Breast epithelium (tissue), 4 donors: Measurements from ENCODE around the gene PSMD5. TPM values are rescaled to one million over a fixed set of nuclear protein-coding genes. Genes with fewer than 3 reads are reported as not detected.

Experiments
- DNase-seq, 2 donors: peaks; one replicate each; pipeline ENCODE4 v3.0.0-alpha.2; 2019; ENCODE audit warnings: low spot score in 2 of 2
- H3K27ac ChIP-seq, 2 donors: fragments of 200-600 bp; sonication (generic) in 1 of 2; one replicate each; pipeline ENCODE4 v1.5.1; 2016 to 2019; ENCODE audit warnings: mild to moderate bottlenecking in 1 of 2
- H3K27me3 ChIP-seq, 2 donors: fragments of 200-600 bp; sonication (generic) in 1 of 2; one replicate each; pipeline versions ENCODE4 v1.5.1 to v1.6.0; 2017 to 2019; ENCODE audit warnings: control low read depth in 1 of 2, mild to moderate bottlenecking in 1 of 2
- H3K36me3 ChIP-seq: fragments of 200-600 bp; one replicate; pipeline ENCODE4 v1.5.1; 2019
- H3K4me1 ChIP-seq, 2 donors: fragments of 200-600 bp; sonication (generic); one replicate each; pipeline ENCODE4 v1.5.1; 2016 to 2019; ENCODE audit warnings: control low read depth in 1 of 2
- H3K4me3 ChIP-seq, 3 donors: fragments of 200-600 bp; sonication (generic); 1 replicate in 2 of 3; 2 replicates in 1 of 3; pipeline ENCODE4 v1.5.1; 2016 to 2019; ENCODE audit warnings: mild to moderate bottlenecking in 3 of 3, moderate library complexity in 2 of 3
- H3K9me3 ChIP-seq, 2 donors: fragments of 200-600 bp; sonication (generic) in 1 of 2; one replicate each; pipeline ENCODE4 v1.5.1; 2016 to 2019; ENCODE audit warnings: control low read depth in 1 of 2
- POLR2A ChIP-seq: fragments of 450-650 bp; IDR thresholded peaks from one replicate; pipeline ENCODE4 v1.6.1; 2016; ENCODE audit warnings: antibody characterized with exemption, mild to moderate bottlenecking, moderate library complexity
- POLR2AphosphoS5 ChIP-seq, 3 donors: sonication (generic); formaldehyde crosslinking; IDR thresholded peaks; one replicate each; pipeline ENCODE4 v1.6.1; 2017; ENCODE audit warnings: antibody characterized with exemption in 3 of 3
- intact Hi-C: fragments of 100-400 bp; cut with DNase I; formaldehyde crosslinking; loops from one replicate; pipeline ENCODE4 v1.15.1; 2023; ENCODE audit warnings: low total_unique reads
- total RNA-seq, 3 donors: library from RNA; depleted of rRNA; stranded (reverse); fragments of >200 nt; gene quantifications; one replicate each; pipeline ENCODE4 v1.1.0, GENCODE V29; 2016
- TF ChIP-seq, protein P1 (sequence below), 3 donors: fragments of 450-650 bp; IDR thresholded peaks; one replicate each; pipeline ENCODE4 v1.5.1; 2016 to 2017; ENCODE audit warnings: antibody characterized with exemption in 3 of 3, mild to moderate bottlenecking in 3 of 3, moderate library complexity in 3 of 3

Gene PSMD5
- total RNA-seq, 3 donors from 2014 or later, result 48.3 to 54.1 (median 50.3) TPM

DNA sequence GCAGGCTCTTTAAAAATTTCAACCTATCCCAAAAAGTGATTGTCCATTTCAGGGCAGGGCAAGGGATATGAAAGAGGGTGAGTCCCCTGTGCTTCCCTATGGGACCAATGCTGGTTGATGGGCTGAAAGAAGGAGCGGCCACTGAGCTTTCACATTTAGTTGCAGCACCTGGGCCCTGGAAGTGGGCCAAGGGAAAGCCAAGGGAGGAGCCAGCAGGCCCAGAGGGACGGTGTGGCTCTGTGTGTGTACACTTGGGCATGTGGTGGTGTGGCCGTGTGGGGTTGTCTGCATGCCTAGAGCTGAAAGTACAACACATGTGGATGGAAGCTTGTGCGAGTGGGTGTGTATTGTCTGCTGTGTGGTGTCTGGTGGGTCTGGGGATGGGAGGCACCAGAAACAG, 14.0 kb upstream of the PSMD5 start:
- DNase-seq, result peak; percentile 55 to 79
- intact Hi-C loops, result no loop called here
- Histone ChIP-seq H3K27me3 (no peaks in the 10 kb centered on the region), H3K4me1 (no peaks in the 10 kb centered on the region), H3K4me3 (no peak overlapping the region), H3K9me3 (no peaks in the 10 kb centered on the region), H3K27ac (no peak overlapping the region), H3K36me3 (no peaks in the 10 kb centered on the region)
- no peak for TF ChIP-seq POLR2AphosphoS5 (IDR thresholded peaks at IDR 0.05)
- no peak for TF ChIP-seq POLR2A
- TF ChIP-seq, protein P1, sequence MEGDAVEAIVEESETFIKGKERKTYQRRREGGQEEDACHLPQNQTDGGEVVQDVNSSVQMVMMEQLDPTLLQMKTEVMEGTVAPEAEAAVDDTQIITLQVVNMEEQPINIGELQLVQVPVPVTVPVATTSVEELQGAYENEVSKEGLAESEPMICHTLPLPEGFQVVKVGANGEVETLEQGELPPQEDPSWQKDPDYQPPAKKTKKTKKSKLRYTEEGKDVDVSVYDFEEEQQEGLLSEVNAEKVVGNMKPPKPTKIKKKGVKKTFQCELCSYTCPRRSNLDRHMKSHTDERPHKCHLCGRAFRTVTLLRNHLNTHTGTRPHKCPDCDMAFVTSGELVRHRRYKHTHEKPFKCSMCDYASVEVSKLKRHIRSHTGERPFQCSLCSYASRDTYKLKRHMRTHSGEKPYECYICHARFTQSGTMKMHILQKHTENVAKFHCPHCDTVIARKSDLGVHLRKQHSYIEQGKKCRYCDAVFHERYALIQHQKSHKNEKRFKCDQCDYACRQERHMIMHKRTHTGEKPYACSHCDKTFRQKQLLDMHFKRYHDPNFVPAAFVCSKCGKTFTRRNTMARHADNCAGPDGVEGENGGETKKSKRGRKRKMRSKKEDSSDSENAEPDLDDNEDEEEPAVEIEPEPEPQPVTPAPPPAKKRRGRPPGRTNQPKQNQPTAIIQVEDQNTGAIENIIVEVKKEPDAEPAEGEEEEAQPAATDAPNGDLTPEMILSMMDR (IDR thresholded peaks at IDR 0.05), result no peak

DNA sequence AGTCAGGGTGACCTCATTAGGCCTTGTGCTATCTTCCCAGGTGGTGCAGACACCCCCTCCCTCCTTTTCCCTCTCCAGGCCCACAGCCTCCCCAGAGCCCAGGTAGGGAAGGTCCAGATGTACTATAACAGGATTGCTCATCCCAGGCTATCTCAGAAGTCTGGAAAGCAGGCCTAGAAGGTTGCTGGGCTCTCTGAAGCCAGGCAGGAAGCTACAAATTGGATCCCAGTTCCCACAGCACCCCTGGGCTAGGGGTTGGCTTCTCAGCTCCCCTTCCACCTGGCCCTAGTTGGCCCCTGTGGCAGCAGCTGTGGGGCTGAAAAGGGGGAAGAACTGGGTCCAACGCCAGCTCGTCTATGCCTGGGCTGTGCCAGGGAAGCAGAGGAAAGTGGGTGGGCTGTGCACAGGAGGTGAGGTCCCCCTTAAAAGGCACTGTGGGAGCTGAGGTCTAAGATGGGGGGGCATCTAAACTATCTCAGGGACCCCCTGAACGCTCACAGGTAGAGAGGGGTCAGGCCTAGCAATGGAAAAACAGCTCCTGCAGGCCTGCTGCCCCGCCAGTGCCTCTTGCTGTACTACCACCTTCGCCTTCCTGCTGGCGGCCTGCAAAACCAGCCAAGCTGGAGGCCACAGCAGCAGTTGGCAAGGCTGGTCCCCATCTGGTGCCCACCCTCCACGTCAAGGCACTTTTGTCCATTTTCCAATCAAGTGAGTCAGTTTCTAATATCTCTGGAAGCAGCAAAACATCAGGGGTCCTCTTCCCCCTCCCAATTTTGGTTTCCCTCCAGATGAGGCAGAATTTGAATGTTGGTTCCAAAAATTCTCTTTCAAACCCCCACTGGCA, 13.3 kb upstream of the PSMD5 start:
- Histone ChIP-seq H3K27me3 (no peaks in the 10 kb centered on the region), H3K4me1 (no peaks in the 10 kb centered on the region), H3K9me3 (no peaks in the 10 kb centered on the region), H3K4me3 (no peak overlapping the region), H3K36me3 (no peaks in the 10 kb centered on the region), H3K27ac (no peak overlapping the region)
- TF ChIP-seq POLR2A (no peak), POLR2AphosphoS5 (IDR thresholded peaks at IDR 0.05) (no peak)
- intact Hi-C loops, result no loop called here
- DNase-seq, result no peak

DNA sequence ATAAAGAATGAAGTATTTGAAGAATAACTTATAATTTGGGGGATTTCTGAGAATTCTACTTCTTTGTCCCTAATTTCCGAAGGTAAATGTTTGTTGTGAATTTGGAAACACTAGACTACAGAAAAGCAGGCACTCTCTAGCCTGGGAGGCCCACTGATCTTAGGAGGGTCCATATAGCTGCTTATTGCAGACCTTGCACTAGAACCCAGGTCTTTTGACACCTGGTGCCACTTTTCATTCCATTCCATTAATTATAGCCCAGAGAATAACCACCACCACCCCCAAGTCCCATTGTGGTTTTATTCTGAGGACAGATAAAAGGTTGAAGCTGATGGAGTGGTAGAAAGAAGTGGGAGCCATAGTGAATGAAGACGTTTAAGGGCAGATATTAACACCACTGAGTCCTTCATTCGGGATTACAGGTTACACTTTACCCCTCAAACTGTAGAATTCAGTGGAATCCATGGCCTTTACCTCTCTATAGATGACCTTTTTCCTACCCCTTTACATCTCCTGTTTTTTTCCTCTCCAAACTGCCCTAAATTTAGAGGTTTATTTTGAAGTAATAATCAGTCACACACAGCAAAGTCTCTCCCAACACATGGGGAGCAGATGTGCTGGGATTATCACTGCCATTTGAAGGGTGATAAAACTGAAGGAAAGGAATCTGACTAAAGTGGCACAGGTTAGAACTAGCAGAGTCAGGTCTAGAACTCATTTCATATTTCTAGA, 12.0 kb upstream of the PSMD5 start:
- no peaks in the 10 kb centered on the region for H3K4me1 ChIP-seq
- TF ChIP-seq, protein P1 (IDR thresholded peaks at IDR 0.05), result no peak
- no peak for TF ChIP-seq POLR2AphosphoS5 (IDR thresholded peaks at IDR 0.05)
- TF ChIP-seq POLR2A, result no peak
- intact Hi-C loops, result no loop called here
- H3K9me3 ChIP-seq, result no peaks in the 10 kb centered on the region
- no peak for DNase-seq
- H3K36me3 ChIP-seq, result no peaks in the 10 kb centered on the region
- no peak overlapping the region for H3K27ac ChIP-seq
- H3K27me3 ChIP-seq, result no peaks in the 10 kb centered on the region
- H3K4me3 ChIP-seq, result no peak overlapping the region

DNA sequence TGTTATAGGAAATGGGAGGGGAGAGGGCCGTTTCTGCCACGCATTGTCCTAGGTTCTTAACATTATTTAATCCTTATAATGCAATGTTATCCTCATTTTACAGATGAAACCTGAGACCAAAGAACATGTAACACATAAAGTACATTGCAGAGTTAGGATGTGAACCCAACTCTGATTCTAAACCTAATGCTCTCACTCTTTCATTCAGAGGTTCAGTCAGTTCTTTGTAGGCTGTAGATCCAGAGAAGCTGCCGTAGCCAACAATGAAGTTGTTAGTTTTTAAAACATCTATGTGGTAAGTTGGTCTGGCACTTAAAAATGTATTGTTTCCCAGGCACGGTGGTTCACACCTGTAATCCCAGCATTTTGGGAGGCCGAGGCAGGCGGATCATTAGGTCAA, 10.5 kb upstream of the PSMD5 start:
- Histone ChIP-seq H3K27ac (no peak overlapping the region), H3K36me3 (no peaks in the 10 kb centered on the region), H3K9me3 (no peaks in the 10 kb centered on the region), H3K4me3 (no peak overlapping the region), H3K4me1 (no peaks in the 10 kb centered on the region), H3K27me3 (no peaks in the 10 kb centered on the region)
- TF ChIP-seq, protein P1 (IDR thresholded peaks at IDR 0.05), result no peak
- no peak for TF ChIP-seq POLR2AphosphoS5 (IDR thresholded peaks at IDR 0.05)
- no peak for TF ChIP-seq POLR2A
- intact Hi-C loops, result no loop called here
- DNase-seq, result no peak

DNA sequence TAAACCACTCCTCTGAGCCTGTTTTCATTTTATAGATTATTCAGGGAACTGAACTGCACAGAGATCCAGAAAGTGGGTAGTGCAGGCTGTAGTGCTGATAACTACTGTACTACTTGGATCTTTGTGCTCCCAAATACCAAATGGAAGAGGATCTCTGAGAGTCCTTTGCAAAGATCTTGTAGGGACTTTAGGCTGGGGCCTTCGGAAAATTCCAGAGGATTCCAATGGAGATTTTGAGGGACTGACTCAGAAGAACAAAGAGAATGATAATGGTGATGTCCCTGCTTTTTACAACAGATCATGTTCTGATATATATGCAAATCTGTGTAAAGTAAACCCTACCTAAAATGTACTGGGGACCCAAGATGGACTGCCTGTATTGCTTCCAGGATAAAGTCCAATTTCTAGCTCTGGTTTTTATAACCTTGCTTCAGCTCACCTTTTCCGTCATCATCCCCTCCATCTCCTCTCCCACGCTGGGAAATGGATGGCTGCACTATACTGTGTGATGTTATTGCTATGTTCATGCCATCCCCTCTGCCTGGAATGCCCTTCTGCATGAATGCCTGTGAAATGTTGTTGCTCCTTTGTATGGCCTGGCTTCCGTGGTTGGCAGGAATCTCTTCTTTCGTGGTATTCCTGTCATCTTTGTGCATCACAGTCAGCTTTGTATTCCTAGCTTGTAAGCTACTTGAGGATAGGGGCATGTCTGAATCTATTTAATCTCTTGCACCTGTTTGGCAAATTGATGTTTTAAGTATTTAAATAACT, 9.7 kb upstream of the PSMD5 start:
- H3K4me1 ChIP-seq, result no peaks in the 10 kb centered on the region
- intact Hi-C loops, result no loop called here
- H3K9me3 ChIP-seq, result no peaks in the 10 kb centered on the region
- H3K4me3 ChIP-seq, result no peak overlapping the region
- TF ChIP-seq, protein P1 (IDR thresholded peaks at IDR 0.05), result no peak
- TF ChIP-seq POLR2AphosphoS5 (IDR thresholded peaks at IDR 0.05) (no peak), POLR2A (no peak)
- H3K27me3 ChIP-seq, result no peaks in the 10 kb centered on the region
- H3K36me3 ChIP-seq, result no peaks in the 10 kb centered on the region
- no peak for DNase-seq
- H3K27ac ChIP-seq, result no peak overlapping the region
